CD14-positive monocyte (primary cell): Measurements from ENCODE around the gene JADE1. TPM values are rescaled to one million over a fixed set of nuclear protein-coding genes. Genes with fewer than 3 reads are reported as not detected.

Experiments
- DNase-seq, 3 donors: peaks; one replicate each; pipeline ENCODE4 v3.0.0-alpha.2; 2011 to 2022
- H2AFZ ChIP-seq: 2 replicates; pipeline ENCODE4 v1.6.0; 2012; ENCODE audit warnings: mild to moderate bottlenecking, low read depth, low read length, inconsistent platforms; ENCODE audit not compliant: insufficient read depth, poor library complexity, severe bottlenecking
- H3K27ac ChIP-seq, 2 donors: 1 replicate in 1 of 2; 2 replicates in 1 of 2; pipeline ENCODE4 v1.5.1; 2012 to 2013; ENCODE audit warnings: low read length in 2 of 2, control low read depth in 1 of 2, inconsistent platforms in 1 of 2, low read depth in 1 of 2, mild to moderate bottlenecking in 1 of 2
- H3K27me3 ChIP-seq, 2 donors: one replicate each; pipeline versions ENCODE4 v1.6.0 to v1.6.1; 2011 to 2013; ENCODE audit warnings: low read length in 2 of 2; ENCODE audit not compliant: control insufficient read depth in 2 of 2, insufficient read depth in 2 of 2
- H3K36me3 ChIP-seq, 2 donors: replicated peaks in 1 of 2; 1 replicate in 1 of 2; 2 replicates in 1 of 2; pipeline versions ENCODE4 v1.5.1 to v1.6.1; 2012 to 2013; ENCODE audit warnings: low read length in 2 of 2, control low read depth in 1 of 2, inconsistent platforms in 1 of 2, mild to moderate bottlenecking in 1 of 2; ENCODE audit not compliant: insufficient read depth in 2 of 2, control insufficient read depth in 1 of 2
- H3K4me1 ChIP-seq, 2 donors: 1 replicate in 1 of 2; 2 replicates in 1 of 2; pipeline versions ENCODE4 v1.5.1 to v1.6.1; 2012 to 2013; ENCODE audit warnings: low read length in 2 of 2, control low read depth in 1 of 2, inconsistent platforms in 1 of 2, mild to moderate bottlenecking in 1 of 2, moderate library complexity in 1 of 2; ENCODE audit not compliant: insufficient read depth in 2 of 2, control insufficient read depth in 1 of 2
- H3K4me2 ChIP-seq: replicated peaks from 2 replicates; pipeline ENCODE3; 2012; ENCODE audit warnings: low read length, moderate library complexity, mild to moderate bottlenecking; ENCODE audit not compliant: poor library complexity, severe bottlenecking; ENCODE audit errors: extremely low read depth
- H3K4me3 ChIP-seq, 3 experiments: fragments of 200-600 bp in 1 of 3; sonication (generic) in 1 of 3; replicated peaks in 1 of 3; 1 replicate in 2 of 3; 2 replicates in 1 of 3; pipeline ENCODE4 v1.5.1; 2011 to 2013; ENCODE audit warnings: low read length in 3 of 3, mild to moderate bottlenecking in 3 of 3, control low read depth in 2 of 3, low read depth in 2 of 3, inconsistent platforms in 1 of 3, moderate library complexity in 1 of 3
- H3K79me2 ChIP-seq: 2 replicates; pipeline ENCODE4 v1.6.0; 2012; ENCODE audit warnings: mild to moderate bottlenecking, control low read depth, inconsistent platforms, low read length, moderate library complexity; ENCODE audit not compliant: insufficient read depth
- H3K9ac ChIP-seq: 2 replicates; pipeline ENCODE4 v1.6.0; 2017; ENCODE audit warnings: low read length, mild to moderate bottlenecking; ENCODE audit not compliant: insufficient read depth, poor library complexity, severe bottlenecking
- H3K9me3 ChIP-seq, 2 donors: replicated peaks in 1 of 2; 1 replicate in 1 of 2; 2 replicates in 1 of 2; pipeline versions ENCODE4 v1.5.1 to v1.6.1; 2012 to 2013; ENCODE audit warnings: low read length in 2 of 2, control low read depth in 1 of 2; ENCODE audit not compliant: control insufficient read depth in 1 of 2, insufficient read depth in 1 of 2
- H4K20me1 ChIP-seq: 2 replicates; pipeline ENCODE4 v1.6.0; 2012; ENCODE audit warnings: mild to moderate bottlenecking, low read length, control low read depth, moderate library complexity; ENCODE audit not compliant: insufficient read depth
- H3K27ac Mint-ChIP-seq, 7 donors: one replicate each; pipeline ENCODE4 v1.8.0; 2020; ENCODE audit warnings: mild to moderate bottlenecking in 7 of 7, mixed read lengths in 7 of 7, moderate library complexity in 6 of 7, inconsistent platforms in 2 of 7
- H3K27me3 Mint-ChIP-seq, 3 donors: one replicate each; pipeline ENCODE4 v1.8.0; 2021 to 2022; ENCODE audit warnings: low read depth in 3 of 3, mild to moderate bottlenecking in 3 of 3, mixed read lengths in 3 of 3, moderate library complexity in 3 of 3, inconsistent platforms in 1 of 3
- H3K36me3 Mint-ChIP-seq, 2 donors: one replicate each; pipeline ENCODE4 v1.8.0; 2020; ENCODE audit warnings: mixed read lengths in 2 of 2, inconsistent platforms in 1 of 2, mild to moderate bottlenecking in 1 of 2
- H3K4me1 Mint-ChIP-seq: one replicate; pipeline ENCODE4 v1.8.0; 2020; ENCODE audit warnings: mild to moderate bottlenecking, mixed read lengths
- H3K4me3 Mint-ChIP-seq, 2 donors: one replicate each; pipeline ENCODE4 v1.8.0; 2020; ENCODE audit warnings: mild to moderate bottlenecking in 2 of 2, mixed read lengths in 2 of 2, moderate library complexity in 1 of 2
- H3K9me3 Mint-ChIP-seq, 7 donors: one replicate each; pipeline ENCODE4 v1.8.0; 2020 to 2022; ENCODE audit warnings: mixed read lengths in 7 of 7, mild to moderate bottlenecking in 6 of 7, moderate library complexity in 6 of 7, inconsistent platforms in 2 of 7
- CTCF ChIP-seq: fragments of 200-600 bp; IDR thresholded peaks from one replicate; pipeline ENCODE4 v1.8.0; 2022; ENCODE audit warnings: antibody characterized with exemption, mild to moderate bottlenecking
- WGBS: methylation state at CpG from one replicate; pipeline ENCODE4 v1.1.5; 2013; ENCODE audit warnings: missing lambda C conversion rate; ENCODE audit not compliant: insufficient coverage; 5-methylcytosine and 5-hydroxymethylcytosine counted together
- intact Hi-C, 2 donors: fragments of 100-400 bp; cut with micrococcal nuclease; formaldehyde crosslinking; loops; one replicate each; pipeline versions ENCODE4 v1.15.0 to v1.15.1; 2023
- polyA plus RNA-seq, 3 donors: library from polyadenylated mRNA; depleted of rRNA in 1 of 3; unstranded in 2 of 3; stranded (reverse) in 1 of 3; fragments of 300-500 nt in 2 of 3; fragments of >200 nt in 1 of 3; fragmentation: Illumina TruSeq in 2 of 3; gene quantifications; 1 replicate in 2 of 3; 2 replicates in 1 of 3; pipeline ENCODE4 v1.2.3, GENCODE V29; 2012 to 2021

Gene JADE1
- polyA plus RNA-seq, 3 donors = 7.3 to 12.8 (median 12.3) TPM

- Mint-ChIP-seq H3K27ac (no peak overlapping the region), H3K27me3 (peaks cover 0 to 3% (median 1%) of the 10 kb centered on the region in 3 donors), H3K4me1 (no peaks in the 10 kb centered on the region), H3K9me3 (peaks cover 0 to 3% (median 0%) of the 10 kb centered on the region in 7 donors), H3K36me3 (no peaks in the 10 kb centered on the region), H3K4me3 (no peak overlapping the region)
- Histone ChIP-seq H3K36me3 (no peaks in the 10 kb centered on the region), H3K9me3 (no peaks in the 10 kb centered on the region), H3K4me3 (no peak overlapping the region), H3K4me2 (no peak overlapping the region), H2AFZ (no peak overlapping the region), H3K27me3 (no peaks in the 10 kb centered on the region), H3K79me2 (no peaks in the 10 kb centered on the region), H3K4me1 (no peaks in the 10 kb centered on the region), H3K9ac (no peak overlapping the region), H3K27ac (no peak overlapping the region), H4K20me1 (no peaks in the 10 kb centered on the region)
- intact Hi-C loops = loop anchor here in 1 of 2 donors (10.0 kb wide), 1 partner anchor 245 kb away; no protein-coding TSS in a partner anchor
- WGBS = 95% methylated on average over 2 of the region's 2 CpGs
- TF ChIP-seq CTCF = no peak
- no peak for DNase-seq
Measured at GRCh38 chr4:128800284-128800683, 9.2 kb upstream of the JADE1 start.

GRCh38 chr4:128800701-128801284, 8.7 kb upstream of the JADE1 start:
- intact Hi-C loops = loop anchor here in 1 of 2 donors (10.0 kb wide), 1 partner anchor 246 kb away; no protein-coding TSS in a partner anchor
- no peak overlapping the region for H3K4me2 ChIP-seq
- 80% methylated on average over 2 of the region's 3 CpGs for WGBS
- no peaks in the 10 kb centered on the region for H4K20me1 ChIP-seq
- H3K4me1 Mint-ChIP-seq = no peaks in the 10 kb centered on the region
- H3K4me3 Mint-ChIP-seq = no peak overlapping the region
- H3K36me3 ChIP-seq = no peaks in the 10 kb centered on the region
- no peak overlapping the region for H3K9ac ChIP-seq
- H3K36me3 Mint-ChIP-seq = no peaks in the 10 kb centered on the region
- no peaks in the 10 kb centered on the region for H3K27me3 ChIP-seq
- H3K4me1 ChIP-seq = no peaks in the 10 kb centered on the region
- H3K27me3 Mint-ChIP-seq = peaks cover 0 to 1% (median 0%) of the 10 kb centered on the region in 3 donors
- H3K9me3 Mint-ChIP-seq = no peaks in the 10 kb centered on the region
- no peak overlapping the region for H2AFZ ChIP-seq
- H3K27ac ChIP-seq = no peak overlapping the region
- H3K9me3 ChIP-seq = no peaks in the 10 kb centered on the region
- no peak overlapping the region for H3K4me3 ChIP-seq
- TF ChIP-seq CTCF = no peak
- DNase-seq = no peak
- no peaks in the 10 kb centered on the region for H3K79me2 ChIP-seq
- H3K27ac Mint-ChIP-seq = no peak overlapping the region
